ENCODE results near the gene IFNA6.

DNA sequence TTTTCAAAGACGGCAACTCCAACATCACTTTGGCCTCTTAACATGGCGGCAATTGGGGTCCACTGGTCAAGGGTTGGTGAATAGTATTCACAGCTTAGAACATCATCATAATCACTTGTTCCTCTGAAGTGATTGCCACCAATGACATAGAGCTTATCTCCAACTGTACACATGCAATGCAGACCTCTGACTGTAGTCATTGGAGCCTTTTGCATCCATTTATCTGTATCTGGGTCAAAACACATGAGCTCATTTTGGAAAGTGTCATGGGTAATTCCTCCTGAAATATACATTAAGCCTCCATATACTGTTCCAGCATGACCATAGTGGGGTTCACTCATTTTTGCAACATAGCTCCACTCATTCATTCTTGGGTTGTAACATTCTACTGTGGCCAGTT lies 17.5 kb downstream of the IFNA6 start:
- no peak for TF ChIP-seq POLR2A (IDR thresholded peaks at IDR 0.05)
- TF ChIP-seq, protein P1, sequence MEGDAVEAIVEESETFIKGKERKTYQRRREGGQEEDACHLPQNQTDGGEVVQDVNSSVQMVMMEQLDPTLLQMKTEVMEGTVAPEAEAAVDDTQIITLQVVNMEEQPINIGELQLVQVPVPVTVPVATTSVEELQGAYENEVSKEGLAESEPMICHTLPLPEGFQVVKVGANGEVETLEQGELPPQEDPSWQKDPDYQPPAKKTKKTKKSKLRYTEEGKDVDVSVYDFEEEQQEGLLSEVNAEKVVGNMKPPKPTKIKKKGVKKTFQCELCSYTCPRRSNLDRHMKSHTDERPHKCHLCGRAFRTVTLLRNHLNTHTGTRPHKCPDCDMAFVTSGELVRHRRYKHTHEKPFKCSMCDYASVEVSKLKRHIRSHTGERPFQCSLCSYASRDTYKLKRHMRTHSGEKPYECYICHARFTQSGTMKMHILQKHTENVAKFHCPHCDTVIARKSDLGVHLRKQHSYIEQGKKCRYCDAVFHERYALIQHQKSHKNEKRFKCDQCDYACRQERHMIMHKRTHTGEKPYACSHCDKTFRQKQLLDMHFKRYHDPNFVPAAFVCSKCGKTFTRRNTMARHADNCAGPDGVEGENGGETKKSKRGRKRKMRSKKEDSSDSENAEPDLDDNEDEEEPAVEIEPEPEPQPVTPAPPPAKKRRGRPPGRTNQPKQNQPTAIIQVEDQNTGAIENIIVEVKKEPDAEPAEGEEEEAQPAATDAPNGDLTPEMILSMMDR (IDR thresholded peaks at IDR 0.05), result no peak
- no peak for TF ChIP-seq POLR2AphosphoS5 (IDR thresholded peaks at IDR 0.05)
